ENCODE data around the gene OCA2.

Gene OCA2

DNA sequence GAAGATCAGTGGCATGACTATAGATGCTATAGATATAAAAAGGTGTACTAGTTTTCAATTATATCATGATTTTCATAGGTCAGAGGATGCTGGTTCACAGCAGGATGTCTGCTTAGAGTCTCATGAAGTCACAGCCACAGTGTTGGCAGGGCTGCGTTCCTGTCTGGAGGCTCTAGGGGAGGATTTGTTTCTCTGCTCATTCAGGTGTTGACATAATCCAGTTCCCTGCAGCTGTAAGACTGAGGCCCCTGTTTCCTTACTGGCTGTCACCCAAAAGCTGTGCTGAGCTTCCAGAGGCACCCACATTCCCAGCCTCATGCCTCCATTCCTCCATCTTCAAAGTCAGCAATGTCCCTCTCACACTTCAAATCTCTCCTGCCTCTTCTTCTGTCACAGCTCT, 170.7 kb downstream of the OCA2 start:
- DNase-seq (ENCODE audit: insufficient read length, low spot score) (no peak), FAIRE-seq (no peak)
- no peak for TF ChIP-seq CTCF (IDR thresholded peaks at IDR 0.05; ENCODE audit: insufficient read depth, missing control alignments)

GRCh38 chr15:27912283-27912682, 186.8 kb downstream of the OCA2 start:
- no peak for TF ChIP-seq CTCF (IDR thresholded peaks at IDR 0.05; ENCODE audit: insufficient read depth, missing control alignments)
- FAIRE-seq: no peak

GRCh38 chr15:27906802-27907201, 192.3 kb downstream of the OCA2 start:
- no peak for FAIRE-seq
- TF ChIP-seq CTCF (IDR thresholded peaks at IDR 0.05; ENCODE audit: insufficient read depth, missing control alignments): no peak
- DNase-seq (ENCODE audit: insufficient read length, low spot score): no peak

More at GRCh38 chr15:27912283-27912682, 186.8 kb downstream of the OCA2 start:
- DNase-seq (ENCODE audit: insufficient read length, low spot score): no peak

- FAIRE-seq: no peak
- no peak for DNase-seq (ENCODE audit: insufficient read length, low spot score)
- TF ChIP-seq CTCF (IDR thresholded peaks at IDR 0.05; ENCODE audit: insufficient read depth, missing control alignments): no peak
Measured at GRCh38 chr15:27903405-27903804, 195.7 kb downstream of the OCA2 start.

GRCh38 chr15:27902680-27903385, 196.3 kb downstream of the OCA2 start:
- DNase-seq (ENCODE audit: insufficient read length, low spot score): no peak
- TF ChIP-seq CTCF (IDR thresholded peaks at IDR 0.05; ENCODE audit: insufficient read depth, missing control alignments): no peak
- FAIRE-seq: no peak

DNA sequence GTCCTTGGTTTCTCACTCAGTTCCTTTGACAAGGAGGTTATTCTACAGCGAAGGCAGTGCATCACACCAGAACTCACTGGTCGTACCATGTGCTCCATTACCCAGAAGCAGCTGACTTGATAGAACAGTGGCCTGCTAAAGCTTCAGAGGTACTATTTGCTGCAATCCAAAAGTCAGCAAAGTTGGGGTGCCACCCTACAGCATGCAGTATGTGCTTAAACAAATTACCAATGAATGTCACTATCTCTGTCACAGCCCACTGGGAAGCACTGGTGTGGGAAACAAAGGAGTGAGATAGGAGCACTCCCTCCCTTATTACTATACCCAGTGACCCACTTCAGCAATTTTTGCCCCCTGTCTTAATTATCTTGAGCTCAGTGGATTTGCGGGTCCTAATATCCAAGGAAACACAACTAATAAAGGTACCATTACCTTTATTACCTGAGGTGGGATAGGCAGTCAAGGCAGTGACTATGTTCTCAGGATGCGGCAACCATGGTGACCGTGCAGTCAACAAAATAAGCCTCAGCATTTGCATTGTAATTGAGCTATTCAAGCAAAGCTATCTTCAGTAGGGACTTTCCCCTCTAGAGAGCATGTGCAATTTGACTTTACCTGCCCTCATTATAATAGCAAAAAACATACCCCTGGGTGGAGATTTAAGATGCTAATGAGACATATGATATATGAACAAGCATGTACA, 199.4 kb downstream of the OCA2 start:
- DNase-seq (ENCODE audit: insufficient read length, low spot score) (no peak), FAIRE-seq (no peak)
- no peak for TF ChIP-seq CTCF (IDR thresholded peaks at IDR 0.05; ENCODE audit: insufficient read depth, missing control alignments)

- no peak for FAIRE-seq
- no peak for DNase-seq (ENCODE audit: insufficient read length, low spot score)
- TF ChIP-seq CTCF (IDR thresholded peaks at IDR 0.05; ENCODE audit: insufficient read depth, missing control alignments): no peak
Measured at GRCh38 chr15:27897481-27897880, 201.6 kb downstream of the OCA2 start.

Data from D721Med (cell line).